Measurements from ENCODE around the gene LCOR.

The LCOR gene

DNA sequence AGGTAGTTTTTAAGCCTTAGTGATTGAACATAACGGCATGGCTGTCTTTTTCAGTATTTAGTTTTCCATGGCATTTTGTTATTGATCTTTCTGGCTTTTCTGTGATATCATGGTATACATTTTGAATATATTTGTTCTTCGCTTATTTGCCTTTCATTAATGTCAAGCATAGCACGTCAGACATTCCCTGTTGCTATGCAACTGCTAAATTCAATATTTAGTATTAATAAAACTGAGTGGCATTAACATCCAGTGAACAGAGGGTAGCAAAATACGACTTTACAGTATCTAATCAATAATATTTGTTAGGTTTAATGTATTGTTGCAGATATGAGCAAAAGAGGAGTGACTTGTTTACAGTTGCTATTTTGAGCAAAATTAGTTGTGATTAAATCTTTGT, 72.5 kb downstream of the LCOR start:
- H2AFZ ChIP-seq (ENCODE audit: low read length) = no peak overlapping the region
- no peaks in the 10 kb centered on the region for H3K9me3 ChIP-seq (replicated peaks; ENCODE audit: insufficient read depth, low read length)
- DNase-seq = no peak
- no peaks in the 10 kb centered on the region for H4K20me1 ChIP-seq (ENCODE audit: insufficient read depth, low read length)
- no peaks in the 10 kb centered on the region for H3F3A ChIP-seq (ENCODE audit: insufficient read depth, low read length)
- H3K79me2 ChIP-seq (ENCODE audit: low read length) = peaks cover 67% of the 10 kb centered on the region
- no peaks in the 10 kb centered on the region for H3K9me2 ChIP-seq (replicated peaks; ENCODE audit: insufficient read depth, low read length)
- no peaks in the 10 kb centered on the region for H3K27me3 ChIP-seq (replicated peaks; ENCODE audit: insufficient read depth, low read length)
- TF ChIP-seq EZH2 (optimal IDR thresholded peaks at IDR 0.05; ENCODE audit: low read depth, low read length) (no peak), EZH2phosphoT487 (IDR thresholded peaks at IDR 0.05; ENCODE audit: low read length) (no peak)
- TF ChIP-seq, protein P1, sequence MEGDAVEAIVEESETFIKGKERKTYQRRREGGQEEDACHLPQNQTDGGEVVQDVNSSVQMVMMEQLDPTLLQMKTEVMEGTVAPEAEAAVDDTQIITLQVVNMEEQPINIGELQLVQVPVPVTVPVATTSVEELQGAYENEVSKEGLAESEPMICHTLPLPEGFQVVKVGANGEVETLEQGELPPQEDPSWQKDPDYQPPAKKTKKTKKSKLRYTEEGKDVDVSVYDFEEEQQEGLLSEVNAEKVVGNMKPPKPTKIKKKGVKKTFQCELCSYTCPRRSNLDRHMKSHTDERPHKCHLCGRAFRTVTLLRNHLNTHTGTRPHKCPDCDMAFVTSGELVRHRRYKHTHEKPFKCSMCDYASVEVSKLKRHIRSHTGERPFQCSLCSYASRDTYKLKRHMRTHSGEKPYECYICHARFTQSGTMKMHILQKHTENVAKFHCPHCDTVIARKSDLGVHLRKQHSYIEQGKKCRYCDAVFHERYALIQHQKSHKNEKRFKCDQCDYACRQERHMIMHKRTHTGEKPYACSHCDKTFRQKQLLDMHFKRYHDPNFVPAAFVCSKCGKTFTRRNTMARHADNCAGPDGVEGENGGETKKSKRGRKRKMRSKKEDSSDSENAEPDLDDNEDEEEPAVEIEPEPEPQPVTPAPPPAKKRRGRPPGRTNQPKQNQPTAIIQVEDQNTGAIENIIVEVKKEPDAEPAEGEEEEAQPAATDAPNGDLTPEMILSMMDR (IDR thresholded peaks at IDR 0.05; ENCODE audit: low read length) = no peak
- H3K4me3 ChIP-seq (ENCODE audit: low read length) = no peak overlapping the region
- no peak overlapping the region for H3K9ac ChIP-seq (ENCODE audit: low read length)
- no peaks in the 10 kb centered on the region for H3K36me3 ChIP-seq (replicated peaks; ENCODE audit: insufficient read depth, low read length)
- H3K4me2 ChIP-seq (ENCODE audit: low read depth, low read length) = no peak overlapping the region
- H3K27ac ChIP-seq (ENCODE audit: low read length) = no peak overlapping the region
- H3K4me1 ChIP-seq (ENCODE audit: low read length) = no peaks in the 10 kb centered on the region

DNA sequence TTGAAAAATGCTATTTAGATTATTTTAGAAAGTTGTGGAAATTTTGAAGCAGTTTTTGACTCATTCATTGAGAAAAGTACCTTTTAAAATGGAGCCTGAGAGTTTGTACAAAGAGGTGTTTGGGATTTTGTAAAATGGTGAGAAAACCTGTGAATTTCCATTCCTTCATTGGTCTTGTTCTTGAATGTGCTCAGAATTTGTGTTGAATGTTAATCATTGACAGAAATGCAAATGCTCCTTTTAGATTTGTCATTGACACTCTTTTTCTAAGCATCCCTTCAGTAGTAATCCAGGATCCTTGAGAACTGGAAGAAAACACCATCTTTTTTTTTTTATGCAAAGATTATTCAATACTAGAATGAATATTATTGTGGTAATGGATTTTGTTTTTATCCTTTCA, 74.8 kb downstream of the LCOR start:
- Histone ChIP-seq H3F3A (ENCODE audit: insufficient read depth, low read length) (no peaks in the 10 kb centered on the region), H3K9me3 (replicated peaks; ENCODE audit: insufficient read depth, low read length) (no peaks in the 10 kb centered on the region), H3K27me3 (replicated peaks; ENCODE audit: insufficient read depth, low read length) (no peaks in the 10 kb centered on the region), H2AFZ (ENCODE audit: low read length) (no peak overlapping the region), H3K4me3 (ENCODE audit: low read length) (no peak overlapping the region), H4K20me1 (ENCODE audit: insufficient read depth, low read length) (no peaks in the 10 kb centered on the region), H3K4me1 (ENCODE audit: low read length) (no peaks in the 10 kb centered on the region; the same call in 1 of the 2 replicates), H3K9me2 (replicated peaks; ENCODE audit: insufficient read depth, low read length) (no peaks in the 10 kb centered on the region), H3K4me2 (ENCODE audit: low read depth, low read length) (no peak overlapping the region), H3K9ac (ENCODE audit: low read length) (no peak overlapping the region), H3K36me3 (replicated peaks; ENCODE audit: insufficient read depth, low read length) (no peaks in the 10 kb centered on the region), H3K27ac (ENCODE audit: low read length) (no peak overlapping the region), H3K79me2 (ENCODE audit: low read length) (peaks cover 57% of the 10 kb centered on the region)
- TF ChIP-seq EZH2phosphoT487 (IDR thresholded peaks at IDR 0.05; ENCODE audit: low read length) = no peak
- no peak for TF ChIP-seq EZH2 (optimal IDR thresholded peaks at IDR 0.05; ENCODE audit: low read depth, low read length)
- TF ChIP-seq, protein P1 (IDR thresholded peaks at IDR 0.05; ENCODE audit: low read length) = no peak
- DNase-seq = no peak

DNA sequence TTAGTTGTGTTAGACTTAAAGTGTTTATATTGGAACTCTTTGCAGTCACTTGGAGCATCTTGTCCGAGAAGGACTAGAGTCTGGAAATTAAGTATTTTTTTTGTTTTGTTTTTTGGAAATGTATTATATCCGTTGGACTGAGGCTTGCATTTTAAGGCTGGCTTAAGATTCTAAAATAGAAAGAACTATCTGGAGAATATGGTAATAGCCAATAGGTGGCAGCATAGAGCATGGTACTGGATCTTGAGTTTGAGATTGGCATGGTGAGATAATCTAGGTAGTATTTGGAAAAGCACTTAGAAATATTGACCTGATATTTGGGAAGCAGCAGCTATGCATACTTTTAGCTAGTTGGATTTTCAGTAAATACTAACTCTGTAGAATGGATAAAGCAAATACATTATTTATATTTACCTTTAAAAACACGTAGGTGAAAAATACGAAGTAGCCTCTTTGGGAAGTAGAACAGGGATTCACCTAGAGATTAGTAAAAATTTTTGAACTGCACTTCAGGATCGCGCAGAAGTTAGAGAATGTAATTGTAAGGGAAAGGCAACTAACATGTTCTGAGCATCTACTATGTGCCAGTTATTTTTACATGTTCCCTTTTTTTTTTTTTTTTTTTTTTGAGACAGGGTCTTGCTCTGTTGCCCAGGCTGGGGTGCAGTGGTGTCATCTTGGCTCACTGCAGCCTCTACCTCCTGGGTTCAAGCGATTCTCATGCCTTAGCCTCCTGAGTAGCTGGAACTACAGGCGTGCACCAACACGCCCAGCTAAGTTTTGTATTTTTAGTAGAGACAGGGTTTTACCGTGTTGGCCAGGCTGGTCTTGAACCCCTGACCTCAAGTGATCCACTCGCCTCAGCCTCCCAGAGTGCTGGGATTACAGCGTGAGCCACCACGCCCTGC, 78.6 kb downstream of the LCOR start:
- Histone ChIP-seq H3K4me1 (ENCODE audit: low read length) (no peaks in the 10 kb centered on the region; the same call in 1 of the 2 replicates), H3K79me2 (ENCODE audit: low read length) (peaks cover 26% of the 10 kb centered on the region), H3K9ac (ENCODE audit: low read length) (no peak overlapping the region), H3K36me3 (replicated peaks; ENCODE audit: insufficient read depth, low read length) (no peaks in the 10 kb centered on the region), H3K4me2 (ENCODE audit: low read depth, low read length) (no peak overlapping the region), H4K20me1 (ENCODE audit: insufficient read depth, low read length) (no peaks in the 10 kb centered on the region; the same call in 1 of the 2 replicates), H3K27me3 (replicated peaks; ENCODE audit: insufficient read depth, low read length) (no peaks in the 10 kb centered on the region), H3K27ac (ENCODE audit: low read length) (no peak overlapping the region), H3K9me2 (replicated peaks; ENCODE audit: insufficient read depth, low read length) (no peaks in the 10 kb centered on the region), H3F3A (ENCODE audit: insufficient read depth, low read length) (no peaks in the 10 kb centered on the region), H2AFZ (ENCODE audit: low read length) (no peak overlapping the region), H3K9me3 (replicated peaks; ENCODE audit: insufficient read depth, low read length) (no peaks in the 10 kb centered on the region), H3K4me3 (ENCODE audit: low read length) (no peak overlapping the region)
- TF ChIP-seq, protein P1 (IDR thresholded peaks at IDR 0.05; ENCODE audit: low read length) = peak; percentile 81
- no peak for TF ChIP-seq EZH2phosphoT487 (IDR thresholded peaks at IDR 0.05; ENCODE audit: low read length)
- DNase-seq = peak; percentile 50
